Endothelial cell of umbilical vein (primary cell): ENCODE data around the gene HOXB6. TPM values are rescaled to one million over a fixed set of nuclear protein-coding genes. Genes with fewer than 3 reads are reported as not detected.

Experiments used
- BruUV-seq: library from RNA; stranded (reverse); fragments of 400-500 nt; replicated peaks from 2 replicates; lab custom pipeline; 2021; lab: Mats Ljungman, UMichigan
- CTCF ChIA-PET: fragments of 300-600, 350-600 bp; sonication (Branson Sonifier 250); formaldehyde crosslinking; loops from one replicate; lab custom pipeline; 2021; ENCODE audit warnings: antibody characterized with exemption, inconsistent platforms; lab: Charles Lee
- POLR2A ChIA-PET: fragments of 300-600, 350-600 bp; sonication (Branson Sonifier 250); formaldehyde crosslinking; loops from one replicate; lab custom pipeline; 2021; ENCODE audit warnings: antibody characterized with exemption, inconsistent platforms; lab: Charles Lee
- DNase-seq: peaks from one replicate; pipeline ENCODE4 v3.0.0-alpha.2; 2011; ENCODE audit warnings: low read depth, low spot score
- FAIRE-seq: peaks from 2 replicates; lab custom pipeline; 2011; peaks lifted over from hg19 to GRCh38; lab: Jason Lieb, UNC
- H2AFZ ChIP-seq: 2 replicates; pipeline ENCODE4 v1.6.0; 2012; ENCODE audit warnings: low read depth, low read length, control low read depth, inconsistent platforms
- H3K27ac ChIP-seq: 2 replicates; pipeline ENCODE4 v1.5.1; 2011; ENCODE audit warnings: low read depth, mild to moderate bottlenecking, control low read depth, low read length, moderate library complexity; ENCODE audit not compliant: insufficient read depth
- H3K27me3 ChIP-seq, 2 experiments: 2 replicates each; pipeline versions ENCODE4 v1.6.0 to v1.6.1; 2011; ENCODE audit warnings: low read length in 2 of 2, mixed read lengths in 1 of 2; ENCODE audit not compliant: control insufficient read depth in 2 of 2, insufficient read depth in 2 of 2
- H3K36me3 ChIP-seq, 2 experiments: 2 replicates in 1 of 2; 3 replicates in 1 of 2; pipeline ENCODE4 v1.5.1; 2011; ENCODE audit warnings: low read length in 2 of 2, mild to moderate bottlenecking in 1 of 2, moderate library complexity in 1 of 2; ENCODE audit not compliant: control insufficient read depth in 2 of 2, insufficient read depth in 2 of 2; ENCODE audit errors: extremely low read depth in 1 of 2
- H3K4me1 ChIP-seq: 3 replicates; pipeline ENCODE4 v1.5.1; 2011; ENCODE audit warnings: mild to moderate bottlenecking, low read length; ENCODE audit not compliant: control insufficient read depth, insufficient read depth; ENCODE audit errors: extremely low read depth
- H3K4me2 ChIP-seq: 2 replicates; pipeline ENCODE4 v1.6.1; 2011; ENCODE audit warnings: low read length, control low read depth, mixed read lengths; ENCODE audit not compliant: insufficient read depth
- H3K4me3 ChIP-seq, 3 experiments: fragments of 200-600 bp in 1 of 3; sonication (generic), shearing (Covaris generic) in 1 of 3; replicated peaks in 1 of 3; 2 replicates each; pipeline ENCODE4 v1.5.1; 2011 to 2016; ENCODE audit warnings: control low read depth in 3 of 3, low read length in 3 of 3, mild to moderate bottlenecking in 2 of 3, inconsistent platforms in 1 of 3, low read depth in 1 of 3, moderate library complexity in 1 of 3; ENCODE audit not compliant: insufficient read depth in 1 of 3
- H3K79me2 ChIP-seq: 2 replicates; pipeline ENCODE4 v1.6.0; 2012; ENCODE audit warnings: low read length, inconsistent platforms; ENCODE audit not compliant: control insufficient read depth, insufficient read depth
- H3K9ac ChIP-seq: replicated peaks from 2 replicates; pipeline ENCODE3; 2011; ENCODE audit warnings: low read length, control low read depth; ENCODE audit not compliant: insufficient read depth; ENCODE audit errors: extremely low read depth
- H3K9me1 ChIP-seq: replicated peaks from 3 replicates; pipeline ENCODE4 v1.6.0; 2011; ENCODE audit warnings: mild to moderate bottlenecking, low read length; ENCODE audit not compliant: control insufficient read depth, insufficient read depth; ENCODE audit errors: extremely low read depth
- H3K9me3 ChIP-seq: replicated peaks from 2 replicates; pipeline ENCODE4 v1.5.1; 2012; ENCODE audit warnings: low read length, inconsistent platforms; ENCODE audit not compliant: control insufficient read depth, insufficient read depth
- H4K20me1 ChIP-seq: replicated peaks from 2 replicates; pipeline ENCODE3; 2011; ENCODE audit warnings: mild to moderate bottlenecking, low read length; ENCODE audit not compliant: control insufficient read depth, insufficient read depth; ENCODE audit errors: extremely low read depth
- EZH2 ChIP-seq: IDR thresholded peaks from 2 replicates; pipeline ENCODE4 v1.6.1; 2012; ENCODE audit warnings: borderline replicate concordance, low read depth, mild to moderate bottlenecking, moderate library complexity, low read length, inconsistent platforms; ENCODE audit not compliant: severe bottlenecking
- FOS ChIP-seq: IDR thresholded peaks from 2 replicates; pipeline ENCODE4 v1.6.1; 2011; ENCODE audit warnings: mild to moderate bottlenecking, low read length, moderate library complexity, borderline replicate concordance; ENCODE audit not compliant: insufficient read depth
- GATA2 ChIP-seq: IDR thresholded peaks from 2 replicates; pipeline ENCODE4 v1.7.0; 2011; ENCODE audit warnings: low read depth, mild to moderate bottlenecking, moderate library complexity, mixed read lengths, low read length; ENCODE audit not compliant: insufficient read length, insufficient read depth
- JUN ChIP-seq: IDR thresholded peaks from 2 replicates; pipeline ENCODE4 v1.6.1; 2011; ENCODE audit warnings: borderline replicate concordance, low read depth; ENCODE audit not compliant: insufficient read length, insufficient read depth
- MYC ChIP-seq: IDR thresholded peaks from one replicate; pipeline ENCODE4 v1.6.1; 2011; ENCODE audit warnings: mild to moderate bottlenecking, low read depth, low read length
- POLR2A ChIP-seq: IDR thresholded peaks from 2 replicates; pipeline ENCODE4 v1.6.1; 2012; ENCODE audit warnings: low read depth, mild to moderate bottlenecking, control low read depth, low read length
- POLR2AphosphoS5 ChIP-seq: IDR thresholded peaks from 2 replicates; pipeline ENCODE4 v1.6.1; 2012; ENCODE audit warnings: low read depth, mild to moderate bottlenecking, control low read depth, low read length, moderate library complexity; ENCODE audit not compliant: insufficient read depth
- dilution Hi-C: fragments of 300-500 bp; cut with MboI; formaldehyde crosslinking; loops from one replicate; pipeline ENCODE4 v1.15.0; 2019; ENCODE audit warnings: low sequenced_read_pairs; ENCODE audit not compliant: extremely low pct_ligation_motif_present
- intact Hi-C: fragments of 100-400 bp; cut with micrococcal nuclease; formaldehyde crosslinking; loops from one replicate; pipeline ENCODE4 v1.10.0; 2022
- polyA plus RNA-seq, 4 experiments: library from polyadenylated mRNA; depleted of rRNA in 3 of 4; stranded (reverse) in 3 of 4; unstranded in 1 of 4; fragments of >200 nt; gene quantifications; 2 replicates each; pipeline versions ENCODE4 v1.2.1 to v1.2.3, GENCODE V29; 2011 to 2012; ENCODE audit warnings: missing spikeins in 1 of 4
- total RNA-seq: library from RNA; stranded (reverse); gene quantifications from 2 replicates; pipeline ENCODE4 v1.2.3, GENCODE V29; 2021
- TF ChIP-seq, protein P1 (sequence below): IDR thresholded peaks from 2 replicates; pipeline ENCODE4 v1.6.1; 2011; ENCODE audit not compliant: insufficient read depth, insufficient read length
- TF ChIP-seq, protein P2 (sequence below), 2 donors: IDR thresholded peaks; 1 replicate in 1 of 2; 2 replicates in 1 of 2; pipeline ENCODE4 v1.5.1; 2011; ENCODE audit warnings: low read length in 2 of 2, mild to moderate bottlenecking in 2 of 2, moderate library complexity in 2 of 2, control low read depth in 1 of 2, inconsistent platforms in 1 of 2, low read depth in 1 of 2; ENCODE audit not compliant: insufficient read depth in 1 of 2; ENCODE audit errors: extremely low read depth in 1 of 2

The HOXB6 gene
- total and polyA plus RNA-seq, 2 donors (not counting 3 experiments of a cell fraction or from before 2014, with no cell fraction given) = 8.8 to 24.0 TPM

DNA sequence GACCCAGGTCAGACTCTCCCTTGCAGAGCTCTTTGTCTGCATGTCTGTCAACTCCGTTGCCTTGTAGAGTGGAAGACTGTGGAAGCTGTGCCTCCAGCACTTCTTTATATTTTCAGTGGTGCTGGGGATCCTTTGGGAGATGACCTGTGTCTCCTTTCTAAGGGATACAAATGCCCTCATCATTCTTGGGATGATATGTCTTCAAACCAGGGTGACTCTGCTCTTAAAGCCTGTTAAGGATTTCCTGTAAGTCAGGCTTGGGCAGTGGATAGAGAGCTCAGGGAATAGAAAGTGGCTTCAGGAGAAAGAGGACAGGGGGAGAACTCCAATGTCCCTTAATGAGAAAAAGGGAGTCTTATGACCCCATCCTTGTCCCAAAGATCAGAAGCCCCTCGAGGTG lies 16.3 kb downstream of the HOXB6 start:
- dilution Hi-C loops = no loop called here
- FAIRE-seq (peak; percentile 55), DNase-seq (no peak)
- H3K4me2 ChIP-seq = no peak overlapping the region
- peaks cover 0 to 8% of the 10 kb centered on the region in 2 experiments for H3K36me3 ChIP-seq
- no TSS peak for BruUV-seq
- no peak overlapping the region for H3K27ac ChIP-seq
- ChIA-PET POLR2A (no interaction called here), CTCF (interaction anchor here (1.1 to 2.3 kb wide), 11 partner anchors 9 to 373 kb away, joined by 3 to 22 read pairs (median 4); no protein-coding TSS in a partner anchor)
- TF ChIP-seq, protein P1, sequence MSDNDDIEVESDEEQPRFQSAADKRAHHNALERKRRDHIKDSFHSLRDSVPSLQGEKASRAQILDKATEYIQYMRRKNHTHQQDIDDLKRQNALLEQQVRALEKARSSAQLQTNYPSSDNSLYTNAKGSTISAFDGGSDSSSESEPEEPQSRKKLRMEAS = no peak
- TF ChIP-seq EZH2 (no peak), FOS (no peak), MYC (no peak), GATA2 (no peak), POLR2A (no peak), POLR2AphosphoS5 (no peak), JUN (no peak)
- TF ChIP-seq, protein P2, sequence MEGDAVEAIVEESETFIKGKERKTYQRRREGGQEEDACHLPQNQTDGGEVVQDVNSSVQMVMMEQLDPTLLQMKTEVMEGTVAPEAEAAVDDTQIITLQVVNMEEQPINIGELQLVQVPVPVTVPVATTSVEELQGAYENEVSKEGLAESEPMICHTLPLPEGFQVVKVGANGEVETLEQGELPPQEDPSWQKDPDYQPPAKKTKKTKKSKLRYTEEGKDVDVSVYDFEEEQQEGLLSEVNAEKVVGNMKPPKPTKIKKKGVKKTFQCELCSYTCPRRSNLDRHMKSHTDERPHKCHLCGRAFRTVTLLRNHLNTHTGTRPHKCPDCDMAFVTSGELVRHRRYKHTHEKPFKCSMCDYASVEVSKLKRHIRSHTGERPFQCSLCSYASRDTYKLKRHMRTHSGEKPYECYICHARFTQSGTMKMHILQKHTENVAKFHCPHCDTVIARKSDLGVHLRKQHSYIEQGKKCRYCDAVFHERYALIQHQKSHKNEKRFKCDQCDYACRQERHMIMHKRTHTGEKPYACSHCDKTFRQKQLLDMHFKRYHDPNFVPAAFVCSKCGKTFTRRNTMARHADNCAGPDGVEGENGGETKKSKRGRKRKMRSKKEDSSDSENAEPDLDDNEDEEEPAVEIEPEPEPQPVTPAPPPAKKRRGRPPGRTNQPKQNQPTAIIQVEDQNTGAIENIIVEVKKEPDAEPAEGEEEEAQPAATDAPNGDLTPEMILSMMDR (IDR thresholded peaks at IDR 0.05; ENCODE audit: extremely low read depth in 1 of 2, insufficient read depth in 1 of 2, low read depth in 1 of 2, low read length in 2 of 2) = no peak
- H3K79me2 ChIP-seq = peaks cover 37% of the 10 kb centered on the region
- no peaks in the 10 kb centered on the region for H3K9me3 ChIP-seq
- no peaks in the 10 kb centered on the region for H3K9me1 ChIP-seq
- intact Hi-C loops = no loop called here
- no peak overlapping the region for H3K4me3 ChIP-seq
- no peaks in the 10 kb centered on the region for H4K20me1 ChIP-seq
- peaks cover 41% of the 10 kb centered on the region for H3K4me1 ChIP-seq
- no peak overlapping the region for H3K9ac ChIP-seq
- no peaks in the 10 kb centered on the region for H3K27me3 ChIP-seq
- H2AFZ ChIP-seq = no peak overlapping the region
